Ovary (tissue), 3 donors: ENCODE results near the gene FAM217B.

ENCODE experiments used
- CTCF ChIP-seq, 3 donors: fragments of 450-650 bp in 2 of 3; fragments of 200-600 bp in 1 of 3; IDR thresholded peaks; one replicate each; pipeline versions ENCODE4 v1.5.1 to v1.8.0; 2016 to 2022; ENCODE audit warnings: antibody characterized with exemption in 3 of 3, mild to moderate bottlenecking in 1 of 3
- POLR2A ChIP-seq: fragments of 450-650 bp; IDR thresholded peaks from one replicate; pipeline ENCODE4 v1.6.1; 2017; ENCODE audit warnings: antibody characterized with exemption, mild to moderate bottlenecking, moderate library complexity
- donor health status: DM: no; HTN: no; CAD: no.

GRCh38 chr20:59895908-59896307, 44.3 kb upstream of the FAM217B start:
- no peak for TF ChIP-seq POLR2A
- no peak for TF ChIP-seq CTCF (IDR thresholded peaks at IDR 0.05)
